HG02884 (cell line): ENCODE measurements around the gene TMA7B.
"Not testable (repeated sequence)": the region's sequence is repeated elsewhere in the genome, so short reads cannot be mapped to it uniquely, and the experiment has no call there.

Source experiments
- ATAC-seq: cut with Tn5 transposase; IDR thresholded peaks from one replicate; pipeline ENCODE4 v1.9.1; 2021; ENCODE audit warnings: mild to moderate bottlenecking, moderate library complexity; ENCODE audit not compliant: unreplicated experiment

The TMA7B gene

GRCh38 chr22:39979048-39979447 lies 18.9 kb downstream of the TMA7B start:
- no peak for ATAC-seq

DNA sequence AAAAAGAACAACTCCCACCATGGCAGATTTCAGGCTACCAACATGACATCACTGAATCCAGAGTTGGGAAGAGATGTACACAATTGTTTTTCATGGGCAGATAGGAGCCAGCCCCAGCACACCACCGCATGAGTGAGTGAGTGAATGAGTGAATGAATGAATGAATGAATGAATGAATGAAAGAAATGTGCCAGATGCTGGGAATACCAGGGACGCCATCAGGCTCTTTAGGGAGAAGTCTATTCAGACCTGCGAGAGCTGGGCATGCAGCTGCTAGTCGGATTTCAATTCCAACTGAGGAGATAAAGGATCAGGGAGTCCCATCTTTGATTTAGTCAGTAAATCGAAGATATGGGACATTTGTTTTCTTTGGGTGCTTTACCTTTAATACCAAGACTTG lies 19.3 kb downstream of the TMA7B start:
- no peak for ATAC-seq

DNA sequence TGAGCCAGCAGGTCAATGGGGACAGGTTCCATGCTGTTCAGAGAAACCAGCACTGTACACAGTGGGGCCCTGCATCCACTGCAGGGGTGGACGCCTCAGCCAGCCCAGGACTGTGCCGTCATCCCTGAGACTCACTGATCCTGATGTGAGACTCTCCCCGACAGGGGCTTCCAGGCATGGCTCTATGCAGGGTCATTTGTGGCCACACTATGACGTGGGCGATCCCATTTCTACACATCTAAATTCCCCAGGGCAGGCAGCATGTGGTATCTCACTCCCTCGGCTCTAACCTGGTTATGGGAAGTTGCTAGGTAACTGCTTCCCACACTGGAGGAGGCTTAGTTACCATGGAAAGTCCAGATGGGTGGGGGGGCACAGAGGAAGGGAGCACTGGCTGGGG lies 20.4 kb downstream of the TMA7B start:
- ATAC-seq = no peak

- no peak for ATAC-seq
These were observed 23.1 kb downstream of the TMA7B start for GRCh38 chr22:39983346-39983745.

DNA sequence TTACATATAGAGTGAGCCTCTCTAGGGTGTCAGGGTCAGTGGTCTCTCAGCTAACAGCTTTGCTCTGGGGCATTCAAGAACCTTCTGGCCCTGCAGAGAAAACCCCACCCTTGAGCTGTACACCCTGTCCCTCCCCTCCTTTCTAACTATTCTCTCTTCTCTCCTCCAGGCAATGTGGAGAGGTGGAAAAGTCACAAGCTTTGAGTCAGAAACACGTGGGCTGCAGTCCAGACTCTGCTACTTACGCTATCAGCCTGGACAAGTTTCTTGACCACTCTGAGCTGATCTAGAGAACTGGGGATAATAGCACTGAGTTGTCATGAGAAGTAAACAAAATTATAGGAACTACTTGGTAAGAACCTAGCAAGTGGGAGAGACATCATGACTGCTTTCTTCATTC lies 23.8 kb downstream of the TMA7B start:
- ATAC-seq = no peak

DNA sequence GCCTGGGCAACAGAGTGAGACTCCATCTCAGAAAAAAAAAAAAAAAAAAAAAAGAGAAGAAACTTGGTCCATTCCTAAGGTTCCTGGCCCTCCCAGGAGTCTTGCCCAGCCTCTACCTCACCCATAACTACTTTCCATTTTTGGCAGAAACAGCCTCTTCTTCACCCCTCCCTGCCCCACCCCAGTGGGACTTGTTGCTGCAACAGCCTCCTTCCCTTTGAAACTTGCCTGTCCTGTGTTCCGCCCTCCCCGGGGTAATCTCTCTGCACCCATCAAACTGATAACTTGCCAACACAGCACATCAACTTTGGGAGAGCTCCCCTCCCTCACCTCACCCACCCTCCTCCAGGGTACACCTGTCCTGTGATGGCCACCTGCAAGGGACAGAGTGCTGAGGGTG lies 24.5 kb downstream of the TMA7B start:
- no peak for ATAC-seq

- no peak for ATAC-seq
These were observed 25.3 kb downstream of the TMA7B start for GRCh38 chr22:39985383-39986035.

GRCh38 chr22:39988386-39989114 lies 28.4 kb downstream of the TMA7B start:
- no peak for ATAC-seq

DNA sequence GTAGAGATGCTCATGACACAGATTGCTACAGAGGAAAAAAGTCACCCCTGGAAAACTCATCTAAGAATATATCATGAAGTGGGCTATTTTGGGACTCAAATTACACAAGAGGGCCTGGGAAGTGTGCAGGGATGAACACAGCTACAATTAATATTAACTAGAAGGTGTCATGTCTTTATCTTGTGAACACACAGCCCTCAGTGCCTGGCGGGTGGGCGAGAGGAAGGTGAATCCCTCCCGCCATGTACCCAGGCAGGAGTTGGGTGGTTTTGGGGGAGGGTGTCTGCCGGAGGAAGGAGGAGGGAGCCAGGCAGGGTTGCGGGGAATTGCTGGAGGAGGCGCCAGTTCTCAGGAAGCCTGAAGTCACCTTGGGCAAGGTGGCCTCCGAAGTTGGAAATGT lies 29.4 kb downstream of the TMA7B start:
- ATAC-seq = no peak

GRCh38 chr22:39990686-39991085 lies 30.5 kb downstream of the TMA7B start:
- no peak for ATAC-seq

- no peak for ATAC-seq
These were observed 31.1 kb downstream of the TMA7B start for GRCh38 chr22:39991159-39991860.

DNA sequence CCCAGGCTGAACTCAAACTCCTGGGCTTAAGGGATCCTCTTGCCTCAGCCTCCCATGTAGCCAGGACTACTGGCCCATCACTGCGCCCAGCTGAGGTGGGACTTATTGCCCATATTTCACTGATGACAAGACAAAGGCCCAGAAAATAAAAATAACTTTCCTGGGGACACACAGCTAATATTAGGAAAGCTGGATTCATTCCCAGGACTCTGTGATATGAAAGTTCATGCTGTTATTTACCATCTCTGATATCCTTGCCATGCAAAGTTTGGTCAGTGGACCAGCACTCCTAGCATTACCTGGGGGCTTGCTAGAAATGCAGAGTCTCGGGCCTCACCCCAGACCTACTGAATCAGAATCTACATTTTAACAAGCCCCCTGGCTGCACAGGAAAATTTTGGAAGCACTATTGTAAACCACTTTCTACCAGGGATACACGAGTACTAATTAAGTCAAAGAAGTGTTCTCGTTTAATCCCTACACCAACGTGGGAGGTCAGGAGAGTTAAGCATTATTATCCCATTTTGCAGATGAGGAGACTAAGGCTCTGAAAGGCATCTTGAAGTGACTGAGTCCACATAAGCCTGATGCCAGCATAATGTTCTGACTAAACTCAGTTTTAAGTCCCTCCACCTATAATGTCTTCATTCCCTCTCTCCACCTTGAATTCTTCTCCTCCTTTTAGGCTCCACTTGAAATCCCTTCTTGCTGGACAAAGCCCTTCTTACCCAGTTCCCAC lies 32.1 kb downstream of the TMA7B start:
- ATAC-seq = no peak

DNA sequence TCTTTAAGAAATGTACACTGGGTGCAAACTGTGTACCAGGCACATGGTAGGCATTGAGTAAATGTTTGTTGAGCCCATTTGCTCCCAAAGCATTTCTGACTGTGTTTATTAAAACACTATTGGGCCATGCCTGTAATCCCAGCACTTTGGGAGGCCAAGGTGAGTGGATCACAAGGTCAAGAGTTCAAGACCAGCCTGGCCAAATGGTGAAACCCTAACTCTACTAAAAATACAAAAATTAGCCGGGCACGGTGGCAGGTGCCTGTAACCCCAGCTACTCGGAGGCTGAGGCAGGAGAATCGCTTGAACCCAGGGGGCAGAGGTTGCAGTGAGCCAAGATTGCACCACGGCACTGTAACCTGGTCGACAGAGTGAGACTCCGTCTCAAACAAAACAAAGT lies 32.7 kb downstream of the TMA7B start:
- ATAC-seq = not testable (repeated sequence)

DNA sequence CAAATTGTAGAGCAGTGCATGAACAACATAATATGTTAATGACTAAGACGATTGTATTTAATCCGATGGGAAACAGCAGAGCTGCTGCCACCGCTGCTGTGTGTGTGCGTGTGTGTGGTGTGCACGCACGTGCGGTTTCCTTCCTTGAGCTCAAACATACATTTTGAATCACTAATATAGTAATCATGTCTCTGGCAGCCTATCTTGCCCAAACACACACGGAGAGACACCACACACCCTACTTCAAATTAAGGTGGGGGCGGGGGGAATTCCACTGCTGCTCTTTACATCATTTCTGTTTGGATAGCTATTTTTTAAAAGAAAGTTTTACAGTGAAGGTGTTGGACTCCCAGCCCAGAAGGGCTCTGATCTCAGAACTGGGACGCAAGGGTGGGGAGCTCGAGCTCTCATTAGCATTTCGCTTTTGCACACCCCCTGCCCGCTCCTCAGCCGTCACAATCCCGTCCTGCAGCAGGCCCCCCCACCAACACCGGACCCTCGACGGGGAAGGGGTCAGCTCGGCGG lies 33.9 kb downstream of the TMA7B start:
- no peak for ATAC-seq

GRCh38 chr22:39994566-39995392 lies 34.6 kb downstream of the TMA7B start, which contains the start of gene FAM83F:
FAM83F (plus strand) TSS chr22:39994954; CDS start chr22:39995043, 89 bp downstream.
- no peak for ATAC-seq

DNA sequence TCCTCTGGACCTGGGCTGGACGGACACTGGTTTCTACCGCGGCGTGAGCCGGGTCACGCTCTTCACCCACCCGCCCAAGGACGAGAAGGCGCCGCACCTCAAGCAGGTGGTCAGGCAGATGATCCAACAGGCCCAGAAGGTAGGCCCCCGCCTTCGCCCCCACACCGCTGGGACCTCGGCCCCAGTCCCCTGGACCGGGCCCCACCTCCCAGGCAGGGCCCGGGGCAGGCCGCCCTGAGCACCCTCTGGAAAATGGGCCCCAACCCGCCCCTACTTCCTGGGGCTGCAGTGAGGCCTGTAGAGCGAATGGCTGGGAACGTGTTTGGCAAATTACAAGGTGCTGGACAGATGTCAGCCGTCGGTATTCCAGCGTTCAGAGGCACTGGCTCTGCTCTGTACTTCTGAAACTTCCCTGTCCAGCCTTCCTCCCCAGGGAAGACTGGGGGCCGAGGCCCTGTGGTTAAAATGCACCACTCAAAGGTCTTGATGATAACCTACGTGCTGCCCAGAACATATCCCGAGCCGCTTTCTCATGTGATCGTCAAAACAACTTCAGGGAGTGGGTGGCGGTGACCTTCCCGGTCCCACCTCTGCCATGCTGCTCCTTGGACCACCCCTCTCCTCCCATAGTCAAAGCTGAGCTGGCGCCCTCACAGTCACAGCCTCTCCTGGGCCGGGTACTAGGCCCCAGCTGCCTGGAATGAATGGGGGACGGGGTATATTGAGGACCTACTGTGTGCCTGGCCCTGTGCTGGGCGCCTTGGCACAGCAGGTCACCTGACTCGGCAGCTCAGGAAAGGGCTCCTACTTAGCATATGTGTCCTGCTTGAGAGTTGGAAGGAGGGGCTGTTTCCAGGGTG lies 35.4 kb downstream of the TMA7B start:
- no peak for ATAC-seq

GRCh38 chr22:39996732-39997131 lies 36.5 kb downstream of the TMA7B start:
- no peak for ATAC-seq

GRCh38 chr22:39997421-39997820 lies 37.2 kb downstream of the TMA7B start:
- no peak for ATAC-seq
